ENCODE data around the gene UGGT1.

UGGT1 gene

GRCh38 chr2:128091726-128092080 is 703 bp downstream of the UGGT1 start:
- peak overlapping the region; percentile 86 for H3K9ac ChIP-seq (ENCODE audit: low read length)
- H3K9me3 ChIP-seq (ENCODE audit: insufficient read depth, low read depth, low read length) = peaks cover 3% of the 10 kb centered on the region
- H2BK5ac ChIP-seq (ENCODE audit: low read depth, low read length, poor library complexity) = no peak overlapping the region
- peak overlapping the region; percentile 24 for H2AFZ ChIP-seq (ENCODE audit: insufficient read depth, low read length, poor library complexity)
- H2BK120ac ChIP-seq (ENCODE audit: insufficient read depth, low read length, poor library complexity) = no peak overlapping the region
- no peak overlapping the region for H3K27ac ChIP-seq (ENCODE audit: low read depth, low read length)
- no CpG with 5 or more reads among the region's 9 CpGs for WGBS (ENCODE audit: extremely low coverage, insufficient coverage, insufficient read length)
- peaks cover 9% of the 10 kb centered on the region for H3K79me2 ChIP-seq (ENCODE audit: control insufficient read depth, insufficient read depth, low read length, poor library complexity)
- peaks cover 5% of the 10 kb centered on the region for H3K79me1 ChIP-seq (ENCODE audit: low read length)
- peak overlapping the region; percentile 84 for H4K8ac ChIP-seq (ENCODE audit: low read depth, low read length)
- peak; percentile 4 to 31 for DNase-seq
- peaks cover 0 to 6% of the 10 kb centered on the region in 2 experiments for H3K36me3 ChIP-seq (ENCODE audit: control insufficient read depth in 1 of 2, insufficient read depth in 2 of 2, low read length in 2 of 2)
- no peaks in the 10 kb centered on the region for H3K27me3 ChIP-seq (ENCODE audit: insufficient read depth, low read length)
- H4K91ac ChIP-seq (ENCODE audit: low read depth, low read length) = peak overlapping the region; percentile 29
- H2AK5ac ChIP-seq (ENCODE audit: low read length) = no peak overlapping the region
- no peak overlapping the region for H3K18ac ChIP-seq (ENCODE audit: low read length)
- no peak overlapping the region for H4K12ac ChIP-seq (ENCODE audit: low read depth, low read length)
- peak overlapping the region; percentile 25 for H3K4ac ChIP-seq (ENCODE audit: low read depth, low read length)
- H3K14ac ChIP-seq (ENCODE audit: low read length) = no peak overlapping the region
- H3K4me2 ChIP-seq (ENCODE audit: low read length) = peak overlapping the region; percentile 83
- no peak overlapping the region for H3K23ac ChIP-seq (ENCODE audit: low read length)
- peaks cover 0 to 1% of the 10 kb centered on the region in 2 experiments for H3K4me1 ChIP-seq (ENCODE audit: control insufficient read depth in 1 of 2, insufficient read depth in 2 of 2, low read length in 2 of 2)
- H2BK12ac ChIP-seq (ENCODE audit: low read length) = no peak overlapping the region
- H3K4me3 ChIP-seq (ENCODE audit: low read depth, low read length) = peak overlapping the region; percentile 100

GRCh38 chr2:128092656-128093055 is 1.7 kb downstream of the UGGT1 start:
- Histone ChIP-seq H3K79me2 (ENCODE audit: control insufficient read depth, insufficient read depth, low read length, poor library complexity) (peaks cover 9% of the 10 kb centered on the region), H3K27ac (ENCODE audit: low read depth, low read length) (no peak overlapping the region), H3K23ac (ENCODE audit: low read length) (no peak overlapping the region), H4K8ac (ENCODE audit: low read depth, low read length) (no peak overlapping the region), H2BK120ac (ENCODE audit: insufficient read depth, low read length, poor library complexity) (no peak overlapping the region), H3K9me3 (ENCODE audit: insufficient read depth, low read depth, low read length) (peaks cover 3% of the 10 kb centered on the region), H3K27me3 (ENCODE audit: insufficient read depth, low read length) (no peaks in the 10 kb centered on the region), H2BK12ac (ENCODE audit: low read length) (no peak overlapping the region), H2AK5ac (ENCODE audit: low read length) (no peak overlapping the region), H2AFZ (ENCODE audit: insufficient read depth, low read length, poor library complexity) (no peak overlapping the region), H3K4me1 (ENCODE audit: control insufficient read depth in 1 of 2, insufficient read depth in 2 of 2, low read length in 2 of 2) (peaks cover 0 to 1% of the 10 kb centered on the region in 2 experiments), H3K14ac (ENCODE audit: low read length) (no peak overlapping the region), H3K18ac (ENCODE audit: low read length) (no peak overlapping the region), H4K12ac (ENCODE audit: low read depth, low read length) (no peak overlapping the region), H4K91ac (ENCODE audit: low read depth, low read length) (no peak overlapping the region), H3K4me2 (ENCODE audit: low read length) (no peak overlapping the region), H2BK5ac (ENCODE audit: low read depth, low read length, poor library complexity) (no peak overlapping the region), H3K79me1 (ENCODE audit: low read length) (peaks cover 5% of the 10 kb centered on the region), H3K4me3 (ENCODE audit: low read depth, low read length) (no peak overlapping the region), H3K36me3 (ENCODE audit: control insufficient read depth in 1 of 2, insufficient read depth in 2 of 2, low read length in 2 of 2) (peaks cover 0 to 6% of the 10 kb centered on the region in 2 experiments), H3K9ac (ENCODE audit: low read length) (no peak overlapping the region), H3K4ac (ENCODE audit: low read depth, low read length) (peak overlapping the region; percentile 92)
- no peak for DNase-seq
- WGBS (ENCODE audit: extremely low coverage, insufficient coverage, insufficient read length) = no CpG with 5 or more reads among the region's 3 CpGs

- Histone ChIP-seq H3K79me2 (ENCODE audit: control insufficient read depth, insufficient read depth, low read length, poor library complexity) (peaks cover 9% of the 10 kb centered on the region), H4K8ac (ENCODE audit: low read depth, low read length) (no peak overlapping the region), H3K14ac (ENCODE audit: low read length) (no peak overlapping the region), H3K4me2 (ENCODE audit: low read length) (no peak overlapping the region), H2AFZ (ENCODE audit: insufficient read depth, low read length, poor library complexity) (no peak overlapping the region), H3K27me3 (ENCODE audit: insufficient read depth, low read length) (no peaks in the 10 kb centered on the region), H3K27ac (ENCODE audit: low read depth, low read length) (no peak overlapping the region), H3K9me3 (ENCODE audit: insufficient read depth, low read depth, low read length) (peaks cover 3% of the 10 kb centered on the region), H3K4me3 (ENCODE audit: low read depth, low read length) (no peak overlapping the region), H3K23ac (ENCODE audit: low read length) (no peak overlapping the region), H3K4ac (ENCODE audit: low read depth, low read length) (peak overlapping the region; percentile 83), H2BK5ac (ENCODE audit: low read depth, low read length, poor library complexity) (no peak overlapping the region), H4K91ac (ENCODE audit: low read depth, low read length) (no peak overlapping the region), H3K4me1 (ENCODE audit: control insufficient read depth in 1 of 2, insufficient read depth in 2 of 2, low read length in 2 of 2) (peaks cover 0 to 1% of the 10 kb centered on the region in 2 experiments), H3K18ac (ENCODE audit: low read length) (no peak overlapping the region), H2BK12ac (ENCODE audit: low read length) (no peak overlapping the region), H3K36me3 (ENCODE audit: control insufficient read depth in 1 of 2, insufficient read depth in 2 of 2, low read length in 2 of 2) (peaks cover 9 to 14% of the 10 kb centered on the region in 2 experiments), H2BK120ac (ENCODE audit: insufficient read depth, low read length, poor library complexity) (no peak overlapping the region), H4K12ac (ENCODE audit: low read depth, low read length) (no peak overlapping the region), H3K9ac (ENCODE audit: low read length) (no peak overlapping the region), H2AK5ac (ENCODE audit: low read length) (no peak overlapping the region), H3K79me1 (ENCODE audit: low read length) (peaks cover 5% of the 10 kb centered on the region)
- no peak for DNase-seq
- no CpG with 5 or more reads among the region's 5 CpGs for WGBS (ENCODE audit: extremely low coverage, insufficient coverage, insufficient read length)
Measured at GRCh38 chr2:128093762-128094161, 2.8 kb downstream of the UGGT1 start.

GRCh38 chr2:128095201-128095600 is 4.2 kb downstream of the UGGT1 start:
- Histone ChIP-seq H3K4me3 (ENCODE audit: low read depth, low read length) (no peak overlapping the region), H4K91ac (ENCODE audit: low read depth, low read length) (no peak overlapping the region), H3K79me1 (ENCODE audit: low read length) (peaks cover 5% of the 10 kb centered on the region), H2BK120ac (ENCODE audit: insufficient read depth, low read length, poor library complexity) (no peak overlapping the region), H3K79me2 (ENCODE audit: control insufficient read depth, insufficient read depth, low read length, poor library complexity) (peaks cover 9% of the 10 kb centered on the region), H4K12ac (ENCODE audit: low read depth, low read length) (no peak overlapping the region), H3K4ac (ENCODE audit: low read depth, low read length) (peak overlapping the region; percentile 19), H3K18ac (ENCODE audit: low read length) (no peak overlapping the region), H3K27ac (ENCODE audit: low read depth, low read length) (no peak overlapping the region), H2AFZ (ENCODE audit: insufficient read depth, low read length, poor library complexity) (no peak overlapping the region), H3K4me2 (ENCODE audit: low read length) (no peak overlapping the region), H3K36me3 (ENCODE audit: control insufficient read depth in 1 of 2, insufficient read depth in 2 of 2, low read length in 2 of 2) (peaks cover 16 to 17% of the 10 kb centered on the region in 2 experiments), H2BK12ac (ENCODE audit: low read length) (no peak overlapping the region), H3K9me3 (ENCODE audit: insufficient read depth, low read depth, low read length) (peaks cover 3% of the 10 kb centered on the region), H3K9ac (ENCODE audit: low read length) (no peak overlapping the region), H4K8ac (ENCODE audit: low read depth, low read length) (no peak overlapping the region), H3K23ac (ENCODE audit: low read length) (no peak overlapping the region), H3K27me3 (ENCODE audit: insufficient read depth, low read length) (no peaks in the 10 kb centered on the region), H3K4me1 (ENCODE audit: control insufficient read depth in 1 of 2, insufficient read depth in 2 of 2, low read length in 2 of 2) (peaks cover 0 to 1% of the 10 kb centered on the region in 2 experiments), H2BK5ac (ENCODE audit: low read depth, low read length, poor library complexity) (no peak overlapping the region), H2AK5ac (ENCODE audit: low read length) (no peak overlapping the region), H3K14ac (ENCODE audit: low read length) (no peak overlapping the region)
- WGBS (ENCODE audit: extremely low coverage, insufficient coverage, insufficient read length) = no CpG with 5 or more reads among the region's 3 CpGs
- no peak for DNase-seq

Measured in trophoblast cell (in vitro differentiated cells and primary cell).